GM21423 (cell line): ENCODE results near the gene UPK1A.
"Not testable (repeated sequence)": the region's sequence is repeated elsewhere in the genome, so short reads cannot be mapped to it uniquely, and the experiment has no call there.

ENCODE experiments used
- ATAC-seq: cut with Tn5 transposase; IDR thresholded peaks from one replicate; pipeline ENCODE4 v1.9.1; 2021; ENCODE audit warnings: mild to moderate bottlenecking, moderate library complexity; ENCODE audit not compliant: unreplicated experiment

UPK1A gene

DNA sequence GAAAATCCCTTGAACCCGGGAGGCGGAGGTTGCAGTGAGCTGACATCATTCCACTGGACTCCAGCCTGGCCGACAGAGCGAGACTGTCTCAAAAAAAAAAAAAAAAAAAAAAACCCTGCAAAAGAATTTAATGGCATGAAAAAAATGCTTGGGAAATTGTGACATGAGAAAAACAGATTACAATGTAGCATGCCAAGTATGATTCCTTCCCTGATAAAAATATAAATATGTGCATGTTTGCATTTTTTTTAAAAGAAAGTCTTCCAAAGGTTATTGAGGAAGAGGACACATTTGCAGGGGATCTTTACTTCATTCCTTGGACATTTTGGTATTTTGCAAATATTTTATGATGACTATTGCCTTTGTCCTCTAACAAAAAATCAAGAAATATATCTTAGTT, 23.5 kb downstream of the UPK1A start:
- no peak for ATAC-seq

DNA sequence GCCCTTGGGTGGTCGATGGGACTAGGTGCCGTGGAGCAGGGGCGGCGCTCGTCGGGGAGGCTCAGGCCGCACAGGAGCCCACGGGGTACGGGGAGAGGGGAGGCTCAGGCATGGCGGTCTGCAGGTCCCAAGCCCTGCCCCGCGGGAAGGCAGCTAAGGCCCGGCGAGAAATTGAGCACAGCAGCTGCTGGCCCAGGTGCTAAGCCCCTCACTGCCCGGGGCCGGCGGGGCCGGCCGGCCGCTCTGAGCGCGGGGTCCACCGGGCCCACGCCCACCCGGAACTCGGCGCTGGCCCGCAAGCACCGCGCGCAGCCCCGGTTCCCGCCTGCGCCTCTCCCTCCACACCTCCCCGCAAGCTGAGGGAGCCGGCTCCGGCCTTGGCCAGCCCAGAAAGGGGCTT, 24.8 kb downstream of the UPK1A start:
- not testable (repeated sequence) for ATAC-seq

- no peak for ATAC-seq
Measured at GRCh38 chr19:35692010-35692409, 25.7 kb downstream of the UPK1A start.

DNA sequence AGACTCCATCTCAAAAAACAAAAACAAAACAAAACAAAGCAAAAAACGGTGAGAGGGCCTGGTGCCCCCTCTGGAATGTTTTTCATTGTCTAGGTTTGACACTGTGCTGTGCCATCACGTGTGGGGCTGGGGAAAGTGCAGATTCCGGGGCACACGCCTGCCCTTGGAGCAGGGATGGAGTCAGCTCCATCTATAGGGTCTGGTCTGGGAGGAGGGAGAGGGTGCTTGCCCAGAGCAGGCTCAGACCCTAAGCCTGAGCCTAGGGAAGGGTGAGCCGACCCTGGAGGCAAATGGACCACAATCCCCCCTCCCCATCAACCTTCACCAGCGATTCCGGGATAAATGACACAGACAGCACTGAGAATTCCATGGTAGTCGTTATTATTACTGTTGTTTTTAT, 27.1 kb downstream of the UPK1A start:
- no peak for ATAC-seq

GRCh38 chr19:35693835-35694599, 27.7 kb downstream of the UPK1A start:
- peak; percentile 77 for ATAC-seq

DNA sequence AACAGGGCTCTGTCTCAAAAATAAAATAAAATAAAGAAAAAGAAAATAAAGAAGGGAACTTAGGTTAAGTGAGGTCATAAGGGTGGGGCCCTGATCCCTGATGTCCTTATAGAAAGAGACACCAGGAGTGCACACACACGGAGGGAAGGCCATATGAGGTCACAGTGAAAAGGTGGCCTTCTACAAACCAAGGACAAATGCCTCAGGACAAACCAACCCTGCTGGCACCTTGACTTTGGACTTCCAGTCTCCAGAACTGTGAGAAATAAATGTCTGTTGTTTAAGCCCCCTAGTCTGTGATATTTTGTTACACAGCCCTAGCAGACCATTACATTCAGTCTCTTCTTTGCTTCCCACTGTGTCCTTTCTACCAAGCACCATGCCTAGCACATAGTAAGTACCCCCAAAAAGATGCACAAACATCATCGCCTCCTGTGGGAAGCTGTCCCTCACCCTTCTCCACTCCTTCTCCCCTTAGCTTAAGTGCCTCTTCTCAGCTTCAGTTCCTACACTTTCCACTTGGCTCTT, 29.6 kb downstream of the UPK1A start:
- no peak for ATAC-seq

DNA sequence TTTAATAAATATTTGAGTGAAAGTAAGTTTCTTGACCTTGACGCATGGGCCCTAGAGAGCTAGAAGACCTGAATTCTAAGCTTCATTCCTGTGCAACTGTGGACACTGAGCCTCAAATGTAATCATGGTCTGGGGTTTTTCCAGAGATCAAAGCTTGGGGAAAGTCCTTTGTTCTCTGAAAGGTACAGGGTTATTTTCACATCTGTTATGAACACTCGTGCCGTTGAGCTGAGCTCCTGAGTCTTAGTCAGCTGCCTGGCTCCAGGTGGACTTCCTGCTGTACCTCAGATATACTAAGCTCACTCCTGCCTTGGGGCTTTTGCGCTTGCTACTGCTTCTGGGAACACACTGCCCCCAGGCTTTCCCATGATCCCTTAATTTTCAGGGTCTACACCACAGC, 30.5 kb downstream of the UPK1A start:
- no peak for ATAC-seq

GRCh38 chr19:35702223-35703012, 36.1 kb downstream of the UPK1A start:
- peak; percentile 93 for ATAC-seq

- no peak for ATAC-seq
Measured at GRCh38 chr19:35703343-35703742, 37.0 kb downstream of the UPK1A start.

GRCh38 chr19:35704218-35704617, 37.9 kb downstream of the UPK1A start, which contains the start of gene ZBTB32:
Gene ZBTB32 (plus strand): TSS chr19:35704558. CDS start chr19:35714627, 10,069 bp downstream.
- no peak for ATAC-seq

- ATAC-seq = no peak
Measured at GRCh38 chr19:35708391-35708790, 42.1 kb downstream of the UPK1A start.

DNA sequence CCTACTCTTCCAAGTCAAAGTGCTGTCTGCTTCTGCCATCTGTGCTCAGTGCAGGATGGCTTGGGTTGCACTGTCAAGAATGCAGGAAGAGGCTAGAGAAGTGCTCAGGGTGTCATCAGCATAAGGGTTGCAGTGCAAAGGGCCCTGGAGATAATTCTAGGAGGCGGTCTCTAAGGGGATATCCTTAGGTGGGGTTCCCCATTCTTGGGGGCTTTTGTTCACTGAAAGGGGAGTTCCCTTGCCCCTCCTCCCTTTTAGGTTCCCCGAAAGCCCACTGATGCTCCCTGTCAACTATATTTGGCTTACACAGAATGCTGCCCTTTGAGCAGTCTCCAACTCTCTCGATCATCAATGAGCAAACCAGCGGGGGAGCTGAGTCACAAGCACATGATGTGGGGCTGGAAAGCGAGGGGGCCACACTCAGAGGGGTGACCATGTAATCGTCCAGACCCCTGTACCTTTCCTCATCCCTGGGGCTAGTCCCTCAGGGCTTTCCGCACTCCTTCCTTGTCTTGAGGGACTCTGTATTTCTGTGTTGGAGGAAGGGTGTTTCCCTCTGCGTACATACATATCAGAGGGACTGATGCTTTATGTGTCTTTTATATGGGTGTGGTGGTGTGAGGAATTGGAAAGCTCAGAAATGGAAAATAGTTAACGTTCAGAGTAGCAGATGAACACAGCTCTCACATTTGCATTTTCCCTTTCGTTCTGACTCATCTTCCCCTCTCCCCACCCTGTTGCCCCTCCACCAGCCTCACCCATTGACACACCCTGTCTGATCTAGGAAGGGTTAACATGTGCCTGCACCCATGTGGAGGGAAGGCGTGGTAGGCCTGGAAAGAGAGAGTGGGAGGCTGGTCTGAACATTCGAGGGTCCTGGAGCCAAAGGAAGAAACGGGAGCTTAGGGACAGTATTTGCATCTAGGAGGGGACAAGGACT, 44.7 kb downstream of the UPK1A start:
- peak; percentile 22 for ATAC-seq

DNA sequence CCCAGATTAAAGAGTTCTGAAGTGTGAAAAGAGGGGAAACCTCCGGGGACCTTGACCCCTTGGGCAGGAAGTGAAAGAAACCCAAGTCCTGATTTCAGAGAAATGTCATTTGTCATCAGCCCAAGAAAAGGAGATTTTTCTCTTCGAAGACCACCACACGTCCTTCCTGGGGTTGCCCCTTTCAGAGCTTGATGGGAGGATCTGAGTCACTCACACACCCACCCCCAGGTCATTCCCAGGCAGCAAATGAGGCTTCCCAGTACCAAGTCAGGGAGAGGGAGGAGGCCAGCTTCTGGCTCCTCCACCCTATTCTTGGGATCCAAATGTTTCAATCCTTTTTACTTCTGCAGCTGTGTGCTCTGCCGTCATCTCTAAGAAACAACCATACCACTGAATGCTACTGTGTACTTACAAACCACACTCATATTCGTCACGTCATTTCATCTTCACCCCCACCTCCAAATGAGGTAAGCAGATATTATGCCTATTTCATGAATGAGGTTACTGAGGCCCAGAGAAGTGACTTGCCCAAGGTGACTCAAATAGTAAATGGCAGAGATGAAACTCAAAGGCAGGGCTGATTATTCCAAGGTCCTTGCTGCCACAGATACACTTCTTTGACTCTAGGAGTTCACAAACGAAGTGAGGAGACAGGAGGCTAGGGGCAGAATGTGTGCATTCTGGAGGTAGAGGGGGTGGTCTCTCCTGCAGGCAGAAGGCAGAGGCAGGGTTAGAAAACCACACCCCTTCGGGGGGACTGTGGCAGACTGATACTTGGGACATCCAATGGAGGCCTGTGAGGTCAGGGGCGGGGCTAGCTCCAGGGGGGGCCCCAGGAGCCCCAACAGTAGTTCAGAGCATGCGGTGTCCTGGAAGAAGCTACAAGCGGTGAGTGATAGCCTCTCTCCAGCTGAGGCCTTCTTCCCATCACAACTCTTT, 46.5 kb downstream of the UPK1A start:
- no peak for ATAC-seq

- no peak for ATAC-seq
Measured at GRCh38 chr19:35713506-35713850, 47.2 kb downstream of the UPK1A start.

- ATAC-seq = no peak
Measured at GRCh38 chr19:35713904-35714495, 47.7 kb downstream of the UPK1A start.

- ATAC-seq = no peak
Measured at GRCh38 chr19:35714601-35715354, 48.5 kb downstream of the UPK1A start.

DNA sequence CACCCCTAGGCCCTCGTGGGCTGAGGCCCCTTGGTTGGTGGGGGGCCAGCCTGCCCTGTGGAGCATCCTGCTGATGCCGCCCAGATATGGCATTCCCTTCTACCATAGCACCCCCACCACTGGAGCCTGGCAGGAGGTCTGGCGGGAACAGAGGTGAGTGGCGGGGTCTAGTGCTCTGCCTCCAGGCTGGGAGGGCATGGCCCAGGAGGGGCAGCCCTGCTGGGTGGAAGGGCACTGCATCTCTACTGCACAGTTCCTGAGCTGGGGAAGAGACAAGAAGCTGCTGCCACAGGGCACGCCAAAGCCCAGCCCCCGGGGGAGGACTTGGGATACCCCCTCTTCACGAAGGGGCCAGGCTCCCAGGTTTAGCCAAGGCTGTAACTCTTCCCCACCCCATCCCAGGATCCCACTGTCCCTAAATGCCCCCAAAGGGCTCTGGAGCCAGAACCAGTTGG, 49.1 kb downstream of the UPK1A start:
- ATAC-seq = no peak

DNA sequence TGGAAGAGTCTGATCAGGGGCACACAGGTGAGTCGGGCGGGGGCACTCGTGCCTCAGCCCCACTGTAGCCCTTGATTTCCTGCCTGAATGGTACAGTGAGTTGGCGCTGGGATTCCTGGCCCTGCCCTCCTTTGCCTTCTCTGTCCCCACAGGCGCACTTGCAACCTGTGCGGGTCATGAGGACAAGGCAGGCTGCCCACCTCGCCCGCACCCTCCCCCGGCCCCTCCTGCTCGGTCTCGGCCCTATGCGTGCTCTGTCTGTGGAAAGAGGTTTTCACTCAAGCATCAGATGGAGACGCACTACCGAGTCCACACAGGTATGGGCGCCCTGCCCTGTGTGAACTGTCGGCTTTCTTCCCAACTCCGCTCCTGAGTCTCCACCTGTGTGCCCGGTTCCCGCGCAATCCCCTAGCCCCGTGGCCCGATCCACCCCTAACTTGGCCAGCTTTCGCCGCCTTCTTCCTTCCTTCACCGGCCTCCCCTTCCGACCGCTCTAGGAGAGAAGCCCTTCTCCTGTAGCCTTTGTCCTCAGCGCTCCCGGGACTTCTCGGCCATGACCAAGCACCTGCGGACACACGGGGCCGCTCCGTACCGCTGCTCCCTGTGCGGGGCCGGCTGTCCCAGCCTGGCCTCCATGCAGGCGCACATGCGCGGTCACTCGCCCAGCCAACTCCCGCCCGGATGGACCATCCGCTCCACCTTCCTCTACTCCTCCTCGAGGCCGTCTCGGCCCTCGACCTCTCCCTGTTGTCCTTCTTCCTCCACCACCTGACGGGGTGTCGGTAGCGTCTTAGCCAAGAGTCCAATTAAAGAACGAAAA, 49.9 kb downstream of the UPK1A start:
- ATAC-seq = no peak
